Activated T-cell treated with anti-CD3 and anti-CD28 coated beads, Interleukin-2, amount 50 U/mL, for 48 hours (primary cell): ENCODE results near the gene RASGRF1.

Experiments used
- DNase-seq, 2 experiments: peaks; one replicate each; pipeline ENCODE4 v3.0.0-alpha.2; 2020

The RASGRF1 gene

DNA sequence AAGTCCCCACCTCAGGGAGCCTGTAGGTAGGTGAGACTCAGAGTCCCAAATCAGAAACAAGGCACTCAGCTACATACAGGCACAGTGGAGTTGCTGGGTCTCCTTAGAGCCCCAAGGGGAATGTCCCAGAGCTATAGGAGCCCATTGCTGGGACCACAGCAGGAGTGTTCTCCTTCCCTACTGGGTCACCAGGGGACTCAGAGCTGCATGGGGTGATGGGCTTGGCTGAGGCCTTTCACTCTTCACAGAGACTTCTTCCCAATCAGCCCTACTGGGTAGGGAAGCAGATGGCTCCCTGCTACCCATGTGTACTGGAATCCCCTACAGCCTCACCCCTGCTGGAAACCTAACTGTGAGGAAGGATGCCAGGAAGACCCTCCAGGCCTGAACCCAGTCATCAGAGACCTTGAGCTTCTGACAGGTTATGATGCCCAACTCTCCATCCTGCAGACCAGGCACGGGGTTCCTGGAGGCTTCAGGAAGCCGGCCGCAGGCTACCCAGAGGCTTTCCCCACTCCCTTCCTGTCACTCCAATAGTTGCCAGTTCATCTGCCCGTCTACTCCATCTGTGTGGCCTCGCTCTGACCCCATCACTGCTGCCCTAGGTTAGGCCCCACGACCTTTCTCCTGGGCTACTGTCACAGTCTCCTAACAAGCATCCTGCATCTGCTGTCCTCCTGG lies 24.0 kb downstream of the RASGRF1 start:
- no peak for DNase-seq

DNA sequence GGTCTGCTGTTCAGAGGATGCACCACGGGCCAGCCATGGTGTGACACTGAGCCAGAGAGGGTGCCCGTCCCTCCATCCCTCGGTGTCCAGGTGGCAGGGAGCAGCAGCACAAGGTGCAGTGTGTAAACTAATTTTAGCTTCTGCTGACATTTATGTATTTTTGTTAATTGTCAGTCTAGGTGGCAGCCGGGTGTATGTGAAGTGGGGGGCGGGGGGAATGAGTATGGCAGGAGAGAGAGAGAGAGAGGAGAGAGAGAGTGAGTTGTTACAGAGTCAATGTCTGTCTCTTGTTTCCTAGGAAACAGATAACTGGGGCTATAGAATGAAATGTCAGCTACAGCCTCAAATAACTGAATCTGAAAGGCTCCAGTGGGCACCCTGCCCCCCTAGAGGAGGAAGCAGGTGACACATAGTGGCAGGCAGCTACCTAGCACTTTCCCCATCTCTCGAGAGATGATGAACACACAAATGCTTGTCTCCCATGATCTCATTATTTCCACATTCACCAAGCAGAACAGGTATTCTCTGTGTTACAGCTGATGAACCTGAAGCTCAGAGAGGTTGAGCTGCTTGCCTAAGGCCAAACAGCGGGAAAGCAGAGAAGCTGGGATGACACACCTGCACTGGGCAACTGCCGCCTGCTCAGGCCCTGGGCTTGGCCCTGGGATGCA lies 24.7 kb downstream of the RASGRF1 start:
- no peak for DNase-seq

DNA sequence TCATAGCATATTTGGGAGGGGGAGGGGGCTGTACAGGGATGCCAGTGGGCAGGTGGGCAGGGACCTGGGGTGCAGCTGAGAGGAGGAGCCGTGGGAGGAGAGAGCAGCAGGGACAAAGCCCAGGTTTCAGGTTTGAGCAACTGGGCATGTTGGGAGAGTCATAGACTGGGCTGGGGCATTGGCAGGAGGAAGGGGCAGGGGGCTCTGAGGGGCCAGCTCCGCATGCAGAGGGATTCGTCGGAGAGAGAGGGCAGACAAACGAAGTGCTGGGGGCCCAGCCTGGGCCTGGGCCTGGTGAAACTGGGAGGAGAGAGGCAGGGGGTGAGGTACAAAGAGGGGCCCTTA lies 25.2 kb downstream of the RASGRF1 start:
- DNase-seq = no peak

DNA sequence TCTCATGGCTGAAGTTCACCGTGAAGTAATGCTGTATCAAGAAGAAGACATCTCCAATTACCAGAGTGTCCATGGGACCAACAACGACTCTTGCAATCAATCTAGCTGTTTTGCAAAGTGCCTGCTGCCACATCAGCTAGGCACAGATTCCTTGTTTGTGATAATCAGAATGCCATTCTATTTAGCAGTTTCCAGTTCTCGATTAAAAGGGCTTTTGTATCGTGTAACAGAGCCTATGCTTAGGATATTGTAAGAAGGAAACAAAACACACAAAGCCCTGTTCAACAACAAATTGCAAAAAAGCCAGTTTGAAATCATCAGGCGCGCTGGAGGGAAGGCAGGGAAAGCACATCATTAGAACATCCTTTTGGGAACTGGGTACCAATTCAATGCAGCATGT lies 26.1 kb downstream of the RASGRF1 start:
- DNase-seq = no peak

DNA sequence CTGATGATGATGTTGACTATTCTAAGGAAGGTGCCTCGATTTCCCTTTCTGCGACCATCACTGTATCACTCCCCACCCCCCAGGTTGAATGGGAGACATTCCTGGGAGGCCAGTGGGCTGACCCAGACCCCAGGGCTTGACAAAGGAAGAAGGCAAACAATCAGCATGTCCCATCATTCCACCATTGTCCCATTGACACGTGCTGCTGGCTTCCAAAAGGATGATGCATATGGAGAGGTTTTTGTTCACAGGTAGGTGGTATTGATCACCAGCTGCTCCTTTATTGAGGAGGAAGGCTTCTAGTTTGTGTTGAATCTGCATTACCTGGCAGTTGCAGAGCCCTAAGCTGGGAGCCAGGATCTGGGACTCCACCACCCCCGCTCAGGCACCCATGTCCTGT lies 30.4 kb downstream of the RASGRF1 start:
- no peak for DNase-seq

DNA sequence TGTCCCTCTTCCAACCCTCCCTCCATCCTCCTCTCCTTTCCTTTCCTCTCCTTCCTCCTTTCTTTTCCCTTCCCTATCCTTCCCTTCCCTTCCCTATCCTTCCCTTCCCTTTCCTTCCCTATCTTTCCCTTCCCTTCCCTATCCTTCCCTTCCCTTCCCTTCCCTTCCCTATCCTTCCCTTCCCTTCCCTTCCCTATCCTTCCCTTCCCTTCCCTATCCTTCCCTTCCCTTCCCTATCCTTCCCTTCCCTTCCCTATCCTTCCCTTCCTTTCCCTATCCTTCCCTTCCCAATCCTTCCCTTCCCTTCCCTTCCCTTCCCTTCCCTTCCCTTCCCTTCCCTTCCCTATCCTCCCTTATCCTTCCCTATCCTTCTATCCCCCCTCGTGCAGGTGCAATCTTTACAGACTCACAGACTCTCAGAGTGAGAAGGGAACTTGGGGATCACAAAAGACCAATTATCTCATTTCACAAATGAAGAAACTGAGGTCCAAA lies 31.5 kb downstream of the RASGRF1 start:
- DNase-seq = no peak

DNA sequence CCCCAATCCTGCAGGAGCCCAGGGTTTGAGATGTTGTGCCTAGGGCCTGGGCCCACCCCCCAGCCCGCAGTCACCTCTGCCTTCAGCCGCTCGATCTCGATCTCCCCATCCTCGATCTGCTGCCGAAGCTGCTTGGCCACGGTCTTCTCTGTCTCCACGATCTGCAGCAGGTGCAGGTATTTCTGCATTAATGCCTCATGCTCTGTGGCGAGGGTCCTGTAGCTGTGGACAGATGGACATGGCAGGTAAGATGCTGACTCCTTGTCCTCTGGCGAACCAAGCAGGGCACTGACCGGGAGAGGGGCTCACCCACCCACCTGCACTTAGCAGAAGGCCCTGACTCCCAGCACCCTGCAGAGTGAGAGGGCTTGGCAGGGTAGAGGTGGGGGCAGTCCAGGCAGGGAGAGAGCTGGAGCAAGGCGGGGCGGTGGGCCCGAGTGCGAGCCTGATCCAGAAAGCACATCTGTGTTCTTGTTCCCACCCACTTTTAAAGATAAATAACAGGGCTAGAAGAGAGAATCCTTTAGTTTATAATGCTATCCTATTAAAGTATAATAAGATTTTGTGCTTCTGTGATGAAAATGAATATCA lies 32.2 kb downstream of the RASGRF1 start:
- DNase-seq = no peak

DNA sequence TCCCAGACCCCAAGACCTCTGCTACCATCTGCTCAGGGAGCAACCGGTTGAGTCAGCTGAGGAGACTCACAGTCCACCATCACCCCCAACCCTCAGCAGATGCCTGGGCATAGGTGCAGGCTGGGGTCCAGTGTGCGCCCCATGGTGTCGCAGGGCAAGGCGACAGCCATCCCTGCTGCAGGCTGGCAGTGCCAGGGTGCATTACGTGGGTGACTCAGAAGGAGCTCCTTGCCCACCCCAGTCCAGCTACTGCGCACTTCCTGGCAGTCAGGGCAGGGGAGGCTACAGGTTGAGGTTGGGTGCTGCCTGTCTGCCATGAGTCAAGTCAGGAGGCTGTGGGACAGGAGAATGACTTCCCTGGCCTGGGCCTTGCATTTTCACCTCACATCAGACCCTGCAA lies 33.5 kb downstream of the RASGRF1 start:
- no peak for DNase-seq

DNA sequence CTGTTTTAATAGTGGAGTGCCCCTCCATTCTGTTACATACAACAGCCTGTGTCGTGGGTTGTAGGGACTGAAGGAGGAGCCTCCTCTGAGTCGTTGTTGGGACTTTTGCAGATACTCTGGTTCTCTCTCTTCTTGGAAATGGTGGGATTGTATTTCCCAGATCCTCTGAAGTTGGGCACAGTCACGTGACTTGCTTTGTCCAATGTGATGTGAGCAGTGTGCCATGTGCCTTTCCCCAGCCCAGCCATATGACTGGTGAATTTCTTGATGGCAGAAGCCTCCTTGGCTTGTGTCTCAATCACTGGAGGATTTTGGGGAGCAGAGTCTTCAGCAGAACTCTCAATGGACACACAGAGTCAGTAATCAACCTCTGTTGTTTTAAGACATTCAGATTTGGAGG lies 36.2 kb downstream of the RASGRF1 start:
- no peak for DNase-seq

DNA sequence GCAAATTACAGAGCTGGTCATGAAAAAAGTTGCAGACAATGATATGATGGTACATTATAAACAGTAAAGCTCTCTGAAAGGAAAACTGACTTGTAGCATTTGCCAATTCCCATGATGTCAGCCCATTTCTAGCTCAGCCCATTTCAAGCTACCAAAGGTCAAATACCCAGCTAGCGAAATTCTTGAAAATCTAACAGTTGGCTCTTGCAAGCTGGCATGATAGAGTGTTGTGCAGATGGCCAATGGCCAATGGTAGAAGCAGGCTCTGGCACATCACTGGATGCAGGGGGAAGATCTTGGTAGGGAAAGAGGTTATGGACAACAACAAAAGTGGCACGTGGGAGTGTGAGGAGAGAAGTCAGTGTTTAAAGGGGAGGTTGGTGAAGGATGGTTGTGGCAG lies 36.7 kb downstream of the RASGRF1 start:
- DNase-seq = no peak

DNA sequence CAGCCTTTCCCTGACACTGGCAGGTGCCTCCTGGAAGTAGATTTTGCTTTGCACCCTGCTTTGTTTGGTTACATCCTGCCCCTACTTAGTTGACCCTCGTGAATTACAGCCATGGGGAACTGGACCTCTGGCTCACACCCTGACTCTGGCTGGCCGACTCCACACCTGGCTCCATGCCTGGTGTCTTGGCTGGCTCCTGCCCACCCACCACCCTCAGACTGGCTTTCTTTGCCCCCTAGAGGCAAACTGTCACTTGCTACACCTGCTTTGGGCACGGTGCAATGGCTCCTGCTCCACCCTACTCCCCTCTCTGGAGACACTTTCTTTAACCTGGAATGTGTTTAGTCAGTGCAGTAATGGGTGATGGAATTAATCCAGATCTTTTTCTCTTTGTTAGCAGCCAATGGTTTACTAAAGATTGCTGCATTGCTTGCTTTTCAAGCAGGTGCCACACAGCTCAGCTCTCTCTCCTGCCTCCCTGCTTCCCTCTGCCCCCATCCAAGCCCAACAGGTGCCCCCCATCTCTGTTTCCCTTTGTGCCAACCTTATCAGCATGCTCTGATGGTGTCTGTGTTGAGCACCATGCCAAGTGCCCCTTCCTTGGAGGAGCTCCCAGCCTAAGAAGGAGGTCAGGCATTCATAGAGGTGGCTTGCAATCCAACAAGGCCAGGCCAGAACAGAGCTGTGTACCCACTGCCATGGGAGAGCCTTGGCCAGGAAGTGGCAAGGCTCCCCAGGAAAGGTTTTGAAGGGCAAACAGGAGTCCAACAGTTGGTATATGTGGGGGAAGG lies 38.4 kb downstream of the RASGRF1 start:
- no peak for DNase-seq

DNA sequence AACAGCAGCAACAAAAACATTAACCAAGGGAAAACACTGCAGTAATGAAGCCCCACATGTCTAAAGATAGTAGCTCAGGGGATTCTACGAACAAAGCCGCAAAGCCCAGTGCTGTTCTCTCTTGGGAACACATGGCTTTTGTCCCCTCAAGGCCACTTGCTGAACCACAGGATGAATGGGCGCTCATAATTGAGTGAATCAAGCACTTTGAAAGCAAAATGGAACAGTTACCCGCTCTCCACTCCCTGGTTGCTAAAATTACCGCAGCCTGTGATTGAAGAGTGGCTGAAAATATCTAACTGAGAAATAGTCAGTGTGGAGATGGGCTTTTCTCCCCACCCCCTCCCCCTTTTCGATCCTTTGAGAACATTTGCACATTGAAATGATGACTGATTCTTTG lies 39.6 kb downstream of the RASGRF1 start:
- no peak for DNase-seq

DNA sequence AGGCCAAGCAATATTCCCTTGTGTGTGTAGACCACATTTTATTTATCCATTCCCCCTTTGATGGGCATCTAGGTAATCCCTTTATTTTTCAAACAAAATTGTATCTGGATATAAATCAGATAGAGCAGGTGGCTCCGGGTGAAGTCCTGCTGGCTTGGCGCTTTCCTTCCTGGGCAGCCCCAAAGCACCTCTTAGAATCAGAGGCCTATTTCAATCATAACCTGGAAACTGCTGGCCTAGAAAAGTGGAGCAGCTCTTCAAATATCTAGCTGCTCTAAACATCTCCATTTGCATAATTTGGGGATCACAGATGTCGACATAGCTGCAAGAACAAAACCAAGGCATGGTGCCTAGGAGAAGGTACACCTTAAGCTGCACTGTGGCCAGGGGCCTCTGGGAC lies 40.2 kb downstream of the RASGRF1 start:
- no peak for DNase-seq

DNA sequence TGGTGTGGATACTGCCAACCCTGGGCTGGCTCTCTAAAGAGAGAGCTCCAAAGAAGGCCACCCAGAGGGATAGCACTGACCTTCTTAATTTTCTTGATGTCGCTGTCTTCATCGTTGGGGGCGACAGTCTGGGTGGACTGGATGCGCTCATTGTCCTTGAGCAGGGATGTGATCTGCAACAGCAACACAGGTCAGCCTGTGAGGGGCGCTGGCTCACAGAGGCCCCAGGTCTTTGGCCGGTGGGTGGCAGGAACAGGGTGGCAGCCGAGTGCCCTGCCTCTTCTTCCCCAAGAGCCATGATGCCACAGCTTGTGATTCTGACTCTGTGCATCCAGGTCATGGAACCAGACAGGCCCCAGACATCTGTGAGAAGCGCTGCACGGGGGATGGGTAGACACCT lies 41.2 kb downstream of the RASGRF1 start:
- no peak for DNase-seq

DNA sequence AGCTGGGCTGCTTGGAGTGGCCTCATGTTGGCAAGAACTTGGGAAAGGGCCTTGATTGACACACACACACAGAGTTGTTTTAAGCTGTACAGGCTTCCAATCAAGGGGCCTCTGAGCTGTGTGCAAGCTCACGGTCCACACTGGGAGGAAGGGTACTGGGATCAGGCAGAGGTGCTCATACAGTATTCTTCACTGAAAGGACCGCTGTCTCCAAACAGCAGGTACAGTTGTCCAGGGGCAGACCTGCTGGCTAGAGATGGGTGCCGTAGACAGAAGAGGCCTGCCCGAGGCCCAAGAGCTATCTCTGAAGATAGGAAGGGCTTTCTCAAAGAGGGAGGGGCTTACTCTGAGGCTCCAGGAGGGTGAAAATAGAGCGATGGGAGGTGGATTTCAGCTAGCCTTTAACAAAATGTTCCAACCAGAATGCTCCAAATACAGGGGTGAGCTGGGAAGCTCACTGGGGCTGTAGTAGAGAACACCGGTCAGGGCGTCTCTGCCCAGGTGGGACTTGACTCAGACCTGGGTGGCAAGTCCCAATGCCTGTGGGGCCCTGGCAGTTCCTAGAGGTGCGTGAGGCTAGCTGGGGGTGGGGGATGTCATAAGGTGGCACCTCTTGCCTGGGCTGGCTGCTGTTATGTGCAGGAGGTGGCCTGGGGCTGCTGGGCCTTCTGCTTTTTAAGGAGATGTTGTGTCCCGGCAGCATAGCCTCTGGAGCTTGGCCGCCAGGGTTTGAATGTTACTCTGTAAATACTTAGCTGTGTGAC lies 42.7 kb downstream of the RASGRF1 start:
- no peak for DNase-seq

DNA sequence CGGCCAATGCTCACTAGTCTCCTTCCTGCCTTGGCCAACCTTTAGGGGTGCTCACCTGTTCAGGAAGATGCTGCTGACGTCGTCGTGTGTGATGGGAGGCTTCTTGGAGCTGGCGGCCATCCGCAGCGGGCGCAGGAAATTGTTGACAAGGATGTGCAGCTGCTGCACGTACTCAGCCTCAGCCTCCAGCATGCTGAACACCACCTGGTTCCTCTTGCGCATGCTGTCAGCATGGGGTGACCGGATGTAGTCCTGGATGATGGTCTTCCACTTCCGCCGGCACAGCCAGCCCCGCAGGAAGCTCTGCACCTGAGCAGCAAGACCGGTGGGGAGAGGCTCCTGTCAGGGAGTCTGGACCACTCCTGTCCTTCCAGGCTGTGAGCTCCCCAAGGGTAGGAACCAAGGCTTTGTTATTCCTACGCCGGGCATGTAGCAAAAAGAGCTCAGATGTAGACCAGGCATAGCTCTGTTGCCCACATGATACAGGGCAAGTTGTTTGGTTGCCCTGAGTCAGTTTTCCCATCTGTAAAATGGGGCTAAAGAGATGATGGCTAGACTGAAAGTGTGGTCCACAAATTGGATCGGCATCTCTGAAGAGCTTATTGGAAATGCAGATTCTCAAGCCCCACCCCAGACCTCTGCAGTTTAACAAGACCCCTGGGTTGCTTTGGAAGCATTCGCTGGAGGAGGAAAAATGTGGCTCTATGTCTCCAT lies 43.7 kb downstream of the RASGRF1 start:
- DNase-seq = no peak

DNA sequence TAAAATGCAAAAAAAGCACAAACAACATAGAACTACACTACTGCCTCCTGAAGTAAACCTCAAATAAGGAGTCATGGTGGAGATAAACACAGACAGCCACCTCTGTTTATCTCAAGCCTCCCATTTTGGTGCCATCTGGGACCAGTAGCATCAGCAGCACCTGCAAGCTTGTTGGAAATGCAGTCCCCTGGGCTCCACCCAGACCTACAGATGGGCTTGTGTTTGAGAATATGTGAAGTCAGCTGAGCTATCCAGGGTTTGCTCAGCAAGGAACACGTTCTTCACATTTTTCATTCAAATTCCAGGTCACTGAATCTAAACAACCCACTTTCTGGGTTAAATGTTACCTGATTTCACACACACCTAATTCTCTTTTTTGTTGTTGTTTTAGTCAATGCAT lies 45.5 kb downstream of the RASGRF1 start:
- no peak for DNase-seq

DNA sequence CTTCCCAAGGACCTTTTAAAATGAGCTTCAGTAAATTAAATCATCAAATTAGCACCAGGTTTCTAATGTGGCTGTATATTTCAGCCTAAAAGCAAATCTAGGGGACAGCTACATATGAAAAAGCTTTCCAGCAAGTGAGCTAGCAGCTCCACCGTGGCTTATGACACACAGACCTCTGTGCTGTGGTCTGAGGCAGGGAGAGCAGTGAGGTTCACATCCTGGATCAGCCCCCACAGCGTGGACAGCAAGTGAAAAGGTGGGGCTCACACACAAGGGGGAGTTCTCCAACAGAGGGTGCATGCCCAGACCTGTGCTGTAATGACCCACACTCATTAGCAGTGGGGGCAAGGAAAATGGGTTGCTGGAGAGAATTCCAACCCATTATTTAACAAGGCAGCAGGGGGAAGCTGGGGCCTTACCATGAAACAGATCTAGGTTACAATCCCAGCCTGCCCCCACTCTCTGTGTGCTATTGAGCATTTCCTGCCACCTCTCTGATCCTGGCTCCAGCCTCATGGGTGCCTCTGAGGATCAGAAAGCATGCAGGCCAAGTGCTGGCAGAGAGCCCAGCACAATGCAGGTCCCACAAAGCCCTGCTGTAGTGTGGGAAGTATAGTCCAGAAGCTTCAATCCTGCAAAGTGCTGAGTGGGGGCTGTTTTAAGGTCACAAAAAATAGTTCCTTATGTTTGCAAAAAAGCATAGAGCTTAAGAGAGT lies 48.2 kb downstream of the RASGRF1 start:
- no peak for DNase-seq

DNA sequence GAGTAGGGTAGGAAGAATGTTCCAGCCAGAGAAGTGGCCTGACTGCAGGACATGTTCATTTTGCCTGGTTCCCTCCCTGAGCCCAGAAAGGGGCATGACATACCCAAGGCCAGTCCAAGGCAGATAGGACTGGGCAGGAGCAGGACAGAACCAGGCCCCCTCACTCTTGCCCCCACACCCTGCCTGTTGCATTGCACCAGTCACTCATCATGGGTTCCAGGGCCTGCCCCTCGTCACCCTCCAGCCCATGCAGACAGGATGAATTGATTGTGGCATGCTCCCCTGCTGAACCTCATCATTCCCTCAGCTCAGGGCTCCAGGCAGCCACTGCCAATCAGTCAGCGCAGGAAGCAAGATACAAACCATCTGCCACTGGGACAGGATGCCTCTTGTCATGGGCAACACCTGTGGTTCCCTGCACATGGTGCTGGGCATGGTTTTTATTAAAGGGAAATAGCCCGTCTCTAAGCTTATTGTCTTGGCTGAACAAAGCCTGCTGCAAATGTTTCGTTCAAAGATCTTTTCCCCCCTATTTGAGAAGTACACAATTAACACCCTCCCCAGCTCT lies 48.9 kb downstream of the RASGRF1 start:
- no peak for DNase-seq

DNA sequence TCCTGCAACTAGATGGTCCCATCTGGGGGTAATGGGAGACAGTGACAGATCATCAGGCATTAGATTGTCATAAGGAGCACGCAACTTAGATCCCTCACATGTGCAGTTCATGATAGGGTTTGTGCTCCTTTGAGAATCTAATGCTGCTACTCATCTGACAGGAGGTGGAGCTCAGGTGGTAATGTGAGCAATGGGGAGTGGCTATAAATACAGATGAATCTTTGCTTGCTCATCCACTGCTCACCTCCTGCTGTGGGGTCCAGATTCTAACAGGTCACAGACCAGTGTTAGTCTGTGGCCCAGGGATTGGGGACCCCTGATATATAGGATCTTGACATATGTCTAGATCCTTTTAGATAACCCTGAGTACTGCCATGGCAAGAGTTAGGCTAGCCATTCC lies 52.7 kb downstream of the RASGRF1 start:
- DNase-seq = no peak

DNA sequence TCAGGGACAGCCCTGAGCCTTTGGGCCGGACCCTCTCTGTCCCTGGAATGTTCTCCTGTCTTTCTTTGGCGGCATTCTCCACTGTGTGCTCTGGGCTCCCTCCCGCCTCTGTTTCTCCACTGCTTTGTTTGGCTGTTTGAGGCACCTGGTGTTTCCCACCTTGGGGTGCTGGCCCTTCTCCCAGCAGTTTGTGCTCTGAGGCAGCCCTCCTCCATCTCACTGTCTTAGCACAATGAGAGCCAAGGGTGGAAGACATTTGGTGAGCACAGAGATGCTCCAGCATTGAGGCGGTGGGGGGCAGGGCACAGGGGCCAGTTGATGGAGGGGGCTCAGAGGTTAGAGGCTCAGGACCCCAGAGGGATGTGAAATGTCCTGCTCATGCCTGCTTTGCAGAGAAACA lies 54.3 kb downstream of the RASGRF1 start:
- no peak for DNase-seq
